Upper lobe of left lung (tissue), 6 donors: ENCODE data around the gene CASR. TPM values are rescaled to one million over a fixed set of nuclear protein-coding genes. Genes with fewer than 3 reads are reported as not detected.

Experiments used
- ATAC-seq, 2 donors: fragments of 200-7000 bp; cut with Tn5 transposase; one replicate each; pipeline ENCODE4 v1.9.1; 2022; ENCODE audit warnings: mild to moderate bottlenecking in 2 of 2, moderate library complexity in 2 of 2; ENCODE audit not compliant: low FRiP score in 2 of 2
- DNase-seq, 2 donors: peaks; one replicate each; pipeline ENCODE4 v3.0.0-alpha.2; 2019 to 2020
- H3K27ac ChIP-seq, 4 donors: fragments of 200-600 bp; sonication (generic); one replicate each; pipeline ENCODE4 v1.5.1; 2016 to 2019
- H3K27me3 ChIP-seq, 4 donors: fragments of 200-600 bp; sonication (generic); one replicate each; pipeline ENCODE4 v1.5.1; 2017 to 2019
- H3K36me3 ChIP-seq, 4 donors: fragments of 200-600 bp; sonication (generic); one replicate each; pipeline ENCODE4 v1.5.1; 2016 to 2019
- H3K4me1 ChIP-seq, 4 donors: fragments of 200-600 bp; sonication (generic); one replicate each; pipeline ENCODE4 v1.5.1; 2018 to 2019
- H3K4me3 ChIP-seq, 4 donors: fragments of 200-600 bp; sonication (generic); one replicate each; pipeline ENCODE4 v1.5.1; 2017 to 2019; ENCODE audit warnings: mild to moderate bottlenecking in 2 of 4, moderate library complexity in 1 of 4
- H3K9me3 ChIP-seq, 4 donors: fragments of 200-600 bp; sonication (generic); one replicate each; pipeline ENCODE4 v1.5.1; 2018 to 2019
- CTCF ChIP-seq, 6 experiments: fragments of 450-650 bp in 4 of 6; fragments of 200-600 bp in 2 of 6; sonication (generic) in 2 of 6; IDR thresholded peaks; one replicate each; pipeline ENCODE4 v1.5.1; 2016 to 2019; ENCODE audit warnings: antibody characterized with exemption in 6 of 6
- EP300 ChIP-seq, 4 donors: sonication (generic); formaldehyde crosslinking; IDR thresholded peaks; one replicate each; pipeline ENCODE4 v1.5.1; 2017; ENCODE audit warnings: antibody characterized with exemption in 4 of 4, control low read depth in 2 of 4
- POLR2A ChIP-seq, 4 donors: fragments of 450-650 bp; IDR thresholded peaks; one replicate each; pipeline ENCODE4 v1.5.1; 2016 to 2017; ENCODE audit warnings: antibody characterized with exemption in 4 of 4, mild to moderate bottlenecking in 2 of 4
- POLR2AphosphoS5 ChIP-seq, 2 donors: sonication (generic); formaldehyde crosslinking; IDR thresholded peaks; one replicate each; pipeline ENCODE4 v1.5.1; 2017; ENCODE audit warnings: antibody characterized with exemption in 2 of 2
- WGBS, 2 donors: methylation state at CpG; one replicate each; pipeline ENCODE4 v1.1.5; 2017 to 2018; 5-methylcytosine and 5-hydroxymethylcytosine counted together
- total RNA-seq, 6 donors: library from RNA; depleted of rRNA in 4 of 6; stranded (reverse); fragments of >200 nt in 4 of 6; gene quantifications; one replicate each; pipeline versions ENCODE4 v1.1.0 to v1.2.1, GENCODE V29; 2016 to 2021
- donor health status: DM: no; HTN: no; CAD: no; lungs with moderate emphysema.
- donor health status: DM: no; HTN: yes; CAD: no; lungs with severe emphysema.

The CASR gene
- total RNA-seq, 6 donors from 2014 or later: 0.10 TPM; not detected in 5

DNA sequence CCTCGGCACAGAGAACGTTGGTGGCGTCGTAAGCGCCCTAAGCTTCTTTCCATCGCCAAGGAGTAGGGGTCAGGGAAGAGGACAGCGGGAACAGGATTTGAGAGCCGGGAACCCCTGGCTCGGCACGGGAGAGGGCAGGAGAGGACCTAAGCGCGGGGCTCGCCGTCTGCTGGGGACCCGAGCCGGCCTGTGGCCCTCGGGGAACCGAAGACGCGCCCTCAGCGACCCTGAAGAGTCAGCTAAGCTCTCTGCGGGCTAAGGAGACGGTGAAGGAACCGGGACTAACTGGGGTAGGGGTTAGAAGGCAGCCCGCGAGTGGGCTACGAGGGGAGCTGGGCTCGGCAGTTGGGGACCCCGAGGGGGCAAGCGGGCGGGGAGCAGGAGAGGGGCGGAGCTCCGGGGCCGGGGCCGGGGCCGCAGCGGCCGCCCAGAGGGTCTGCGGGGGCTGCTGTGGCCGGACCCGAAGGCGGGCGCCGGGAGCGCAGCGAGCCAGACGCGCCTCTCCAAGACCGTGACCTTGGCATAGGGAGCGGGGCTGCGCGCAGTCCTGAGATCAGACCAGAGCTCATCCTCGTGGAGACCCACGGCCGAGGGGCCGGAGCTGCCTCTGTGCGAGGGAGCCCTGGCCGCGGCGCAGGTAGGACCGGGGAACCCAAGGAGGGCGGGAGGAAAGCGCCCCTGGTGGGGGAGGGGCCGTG is 574 bp downstream of the CASR start:
- peaks cover 0 to 18% (median 5%) of the 10 kb centered on the region in 4 donors for H3K27me3 ChIP-seq
- 2 to 3% methylated on average over 19 to 55 of the region's 64 CpGs for WGBS, 2 donors
- ATAC-seq: peak in 1 of 2 donors; percentile 37

DNA sequence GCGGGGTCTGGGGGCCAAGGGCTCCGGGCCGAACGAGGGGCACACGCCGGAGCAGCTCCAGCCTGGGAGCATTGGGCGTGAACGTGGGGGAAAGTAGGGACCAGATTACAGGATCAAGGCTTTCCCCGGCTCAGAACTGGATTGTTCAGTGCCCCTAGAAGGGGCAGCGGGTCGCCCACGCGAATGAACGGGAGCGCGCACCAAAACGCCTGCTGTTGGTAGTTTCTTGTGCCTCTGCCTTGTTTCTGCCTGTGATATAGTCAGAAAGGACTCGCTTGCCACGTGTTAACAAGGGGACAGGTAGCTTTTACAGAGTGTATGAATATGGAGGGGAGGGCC is 1.1 kb downstream of the CASR start:
- TF ChIP-seq POLR2A (IDR thresholded peaks at IDR 0.05): no peak
- Histone ChIP-seq H3K4me3 (peak overlapping the region in 3 of 4 donors; percentile 18 to 35 (median 21)), H3K36me3 (no peaks in the 10 kb centered on the region), H3K27ac (no peak overlapping the region), H3K9me3 (no peaks in the 10 kb centered on the region), H3K4me1 (peaks cover 3 to 15% (median 9%) of the 10 kb centered on the region in 4 donors), H3K27me3 (peaks cover 0 to 18% (median 5%) of the 10 kb centered on the region in 4 donors)
- WGBS, 2 donors: 19 to 21% methylated on average over 15 to 19 of the region's 19 CpGs
- DNase-seq: no peak
- no peak for ATAC-seq

More for the DNA sequence above, 574 bp downstream of the CASR start:
- Histone ChIP-seq H3K4me3 (peak overlapping the region in 3 of 4 donors; percentile 18 to 35 (median 21)), H3K36me3 (no peaks in the 10 kb centered on the region), H3K9me3 (no peaks in the 10 kb centered on the region), H3K4me1 (peaks cover 3 to 15% (median 9%) of the 10 kb centered on the region in 4 donors), H3K27ac (no peak overlapping the region)
- TF ChIP-seq POLR2A (IDR thresholded peaks at IDR 0.05) (no peak), POLR2AphosphoS5 (IDR thresholded peaks at IDR 0.05) (no peak)
- DNase-seq: peak in 1 of 2 donors; percentile 74

GRCh38 chr3:122186372-122186771 is 2.9 kb downstream of the CASR start:
- no peak overlapping the region for H3K27ac ChIP-seq

DNA sequence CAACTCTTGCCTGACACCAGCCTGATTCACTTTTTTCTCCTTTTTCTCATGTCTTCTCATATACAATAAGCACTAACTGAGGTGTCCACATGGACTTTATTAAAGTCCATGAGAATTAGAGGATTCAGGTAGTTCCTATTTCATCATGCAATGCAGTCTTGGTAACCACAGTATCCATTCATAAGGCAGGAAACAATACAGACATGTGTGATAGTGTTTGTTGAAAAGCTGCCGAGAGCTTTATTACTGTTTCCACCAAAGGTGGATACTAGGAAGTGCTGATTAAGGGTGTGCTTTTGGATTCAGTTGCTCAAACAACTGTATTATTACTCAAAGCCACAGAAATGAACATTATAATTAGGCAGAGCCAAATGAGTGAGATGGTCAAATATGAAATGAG is 5.3 kb downstream of the CASR start:
- DNase-seq (no peak), ATAC-seq (no peak)
- Histone ChIP-seq H3K4me3 (no peak overlapping the region), H3K9me3 (no peaks in the 10 kb centered on the region), H3K27me3 (peaks cover 0 to 11% (median 5%) of the 10 kb centered on the region in 4 donors), H3K27ac (no peak overlapping the region), H3K36me3 (no peaks in the 10 kb centered on the region), H3K4me1 (peaks cover 2 to 11% (median 7%) of the 10 kb centered on the region in 4 donors)
- TF ChIP-seq POLR2AphosphoS5 (IDR thresholded peaks at IDR 0.05) (no peak), POLR2A (IDR thresholded peaks at IDR 0.05) (no peak), EP300 (IDR thresholded peaks at IDR 0.05) (no peak), CTCF (IDR thresholded peaks at IDR 0.05) (no peak)
- 45 to 46% methylated on average over 1 of the region's 1 CpG for WGBS, 2 donors

More at GRCh38 chr3:122186372-122186771, 2.9 kb downstream of the CASR start:
- no peak for TF ChIP-seq CTCF (IDR thresholded peaks at IDR 0.05)
- TF ChIP-seq POLR2AphosphoS5 (IDR thresholded peaks at IDR 0.05): no peak
- no peak for TF ChIP-seq POLR2A (IDR thresholded peaks at IDR 0.05)
- DNase-seq: no peak
- WGBS, 2 donors: 25 to 31% methylated on average over 2 of the region's 2 CpGs
- no peak overlapping the region for H3K4me3 ChIP-seq
- no peaks in the 10 kb centered on the region for H3K9me3 ChIP-seq
- no peaks in the 10 kb centered on the region for H3K36me3 ChIP-seq
- H3K27me3 ChIP-seq: peaks cover 0 to 18% (median 5%) of the 10 kb centered on the region in 4 donors
- H3K4me1 ChIP-seq: peaks cover 3 to 15% (median 9%) of the 10 kb centered on the region in 4 donors
- ATAC-seq: no peak

- DNase-seq (no peak), ATAC-seq (no peak)
- Histone ChIP-seq H3K4me1 (peaks cover 0 to 4% (median 2%) of the 10 kb centered on the region in 4 donors), H3K36me3 (no peaks in the 10 kb centered on the region), H3K27me3 (peaks cover 0 to 5% (median 2%) of the 10 kb centered on the region in 4 donors), H3K27ac (no peak overlapping the region), H3K9me3 (no peaks in the 10 kb centered on the region), H3K4me3 (no peak overlapping the region)
- TF ChIP-seq EP300 (IDR thresholded peaks at IDR 0.05) (no peak), POLR2A (IDR thresholded peaks at IDR 0.05) (no peak), CTCF (IDR thresholded peaks at IDR 0.05) (no peak), POLR2AphosphoS5 (IDR thresholded peaks at IDR 0.05) (no peak)
Measured at GRCh38 chr3:122189357-122189756, 5.9 kb downstream of the CASR start.

GRCh38 chr3:122190525-122190924 is 7.1 kb downstream of the CASR start:
- Histone ChIP-seq H3K36me3 (no peaks in the 10 kb centered on the region), H3K4me1 (no peaks in the 10 kb centered on the region), H3K4me3 (no peak overlapping the region), H3K27ac (no peak overlapping the region), H3K27me3 (no peaks in the 10 kb centered on the region), H3K9me3 (no peaks in the 10 kb centered on the region)
- 78 to 83% methylated on average over 3 of the region's 3 CpGs for WGBS, 2 donors
- TF ChIP-seq CTCF (IDR thresholded peaks at IDR 0.05) (no peak), EP300 (IDR thresholded peaks at IDR 0.05) (no peak), POLR2AphosphoS5 (IDR thresholded peaks at IDR 0.05) (no peak), POLR2A (IDR thresholded peaks at IDR 0.05) (no peak)
- no peak for DNase-seq
- no peak for ATAC-seq
